ENCODE results near the gene TDRD9.

GRCh38 chr14:103899833-103900232 lies 28.4 kb upstream of the TDRD9 start:
- TF ChIP-seq POLR2A (IDR thresholded peaks at IDR 0.05; ENCODE audit: low read length): no peak
- no peak for TF ChIP-seq GATA1 (IDR thresholded peaks at IDR 0.05; ENCODE audit: low read depth, low read length)

All from erythroblast (primary cell).